WTC11 (cell line): ENCODE data around the gene SDC4. TPM values are rescaled to one million over a fixed set of nuclear protein-coding genes. Genes with fewer than 3 reads are reported as not detected.

Source experiments
- ATAC-seq: fragments of 200-7000 bp; cut with Tn5 transposase; 2 replicates; pipeline ENCODE4 v1.10.0; 2021; ENCODE audit warnings: mild to moderate bottlenecking, moderate library complexity
- CTCF ChIA-PET: fragments of 300-600 bp; sonication (Branson Sonifier 250); formaldehyde crosslinking; loops from one replicate; lab custom pipeline; 2021; ENCODE audit warnings: antibody characterized with exemption; lab: Charles Lee
- POLR2A ChIA-PET: fragments of 350-600 bp; sonication (Branson Sonifier 250); formaldehyde crosslinking; loops from one replicate; lab custom pipeline; 2021; ENCODE audit warnings: antibody characterized with exemption; lab: Charles Lee
- DNase-seq: peaks from one replicate; pipeline ENCODE4 v3.0.0; 2021; ENCODE audit warnings: low spot score
- H3K27ac Mint-ChIP-seq: 2 replicates; pipeline ENCODE4 v1.8.0; 2021; ENCODE audit warnings: mixed read lengths
- H3K27me3 Mint-ChIP-seq: 2 replicates; pipeline ENCODE4 v1.8.0; 2021; ENCODE audit warnings: low read depth, mild to moderate bottlenecking, moderate library complexity, mixed read lengths
- H3K36me3 Mint-ChIP-seq: 2 replicates; pipeline ENCODE4 v1.8.0; 2021; ENCODE audit warnings: mixed read lengths
- H3K4me1 Mint-ChIP-seq: 2 replicates; pipeline ENCODE4 v1.8.0; 2022; ENCODE audit warnings: mixed read lengths
- H3K4me3 Mint-ChIP-seq: 2 replicates; pipeline ENCODE4 v1.8.0; 2021; ENCODE audit warnings: mild to moderate bottlenecking, moderate library complexity, mixed read lengths
- H3K9me3 Mint-ChIP-seq: 2 replicates; pipeline ENCODE4 v1.8.0; 2021; ENCODE audit warnings: mixed read lengths
- ATF1 ChIP-seq: sonication (generic); formaldehyde crosslinking; IDR thresholded peaks from 2 replicates; pipeline ENCODE4 v1.8.1; 2023; ENCODE audit warnings: mild to moderate bottlenecking, moderate library complexity, missing genetic modification reagents
- CREB1 ChIP-seq: sonication (generic); formaldehyde crosslinking; IDR thresholded peaks from 2 replicates; pipeline ENCODE4 v1.8.0; 2023; ENCODE audit warnings: mild to moderate bottlenecking, missing genetic modification reagents
- E2F5 ChIP-seq: sonication (generic); formaldehyde crosslinking; IDR thresholded peaks from 2 replicates; pipeline ENCODE4 v1.8.1; 2022; ENCODE audit warnings: mild to moderate bottlenecking, moderate library complexity, missing genetic modification reagents
- FOXP1 ChIP-seq: sonication (generic); formaldehyde crosslinking; IDR thresholded peaks from 2 replicates; pipeline ENCODE4 v1.8.0; 2022; ENCODE audit warnings: missing genetic modification reagents, mild to moderate bottlenecking, moderate library complexity, borderline replicate concordance
- HMGA2 ChIP-seq: fragments of 250-450 bp; sonication (Bioruptor Pico); IDR thresholded peaks from 2 replicates; pipeline ENCODE4 v1.4.0; 2021; ENCODE audit warnings: mild to moderate bottlenecking, moderate library complexity
- JAZF1 ChIP-seq: fragments of 250-450 bp; sonication (Bioruptor Pico); IDR thresholded peaks from 2 replicates; pipeline ENCODE4 v1.9.0; 2021; ENCODE audit warnings: moderate library complexity, mild to moderate bottlenecking, inconsistent platforms
- JUN ChIP-seq: sonication (generic); formaldehyde crosslinking; IDR thresholded peaks from 2 replicates; pipeline ENCODE4 v1.8.0; 2023; ENCODE audit warnings: mild to moderate bottlenecking, missing genetic modification reagents
- KAT7 ChIP-seq: sonication (generic); formaldehyde crosslinking; IDR thresholded peaks from 2 replicates; pipeline ENCODE4 v1.8.1; 2023; ENCODE audit warnings: missing genetic modification reagents, mild to moderate bottlenecking, borderline replicate concordance
- NR1H2 ChIP-seq: sonication (generic); formaldehyde crosslinking; IDR thresholded peaks from 2 replicates; pipeline ENCODE4 v1.9.0; 2021; ENCODE audit warnings: mild to moderate bottlenecking, moderate library complexity, missing genetic modification reagents
- OVOL2 ChIP-seq: fragments of 250-450 bp; sonication (Bioruptor Pico); IDR thresholded peaks from 2 replicates; pipeline ENCODE4 v1.9.0; 2021; ENCODE audit warnings: mild to moderate bottlenecking, borderline replicate concordance
- RELA ChIP-seq: sonication (generic); formaldehyde crosslinking; IDR thresholded peaks from 2 replicates; pipeline ENCODE4 v1.8.1; 2022; ENCODE audit warnings: missing genetic modification reagents, mild to moderate bottlenecking, borderline replicate concordance
- SMAD3 ChIP-seq: sonication (generic); formaldehyde crosslinking; IDR thresholded peaks from 2 replicates; pipeline ENCODE4 v1.8.0; 2022; ENCODE audit warnings: missing genetic modification reagents, mild to moderate bottlenecking, borderline replicate concordance
- TEAD1 ChIP-seq: sonication (generic); formaldehyde crosslinking; IDR thresholded peaks from 2 replicates; pipeline ENCODE4 v1.8.0; 2022; ENCODE audit warnings: mild to moderate bottlenecking, missing genetic modification reagents
- ZNF138 ChIP-seq: sonication (generic); formaldehyde crosslinking; conservative IDR thresholded peaks from 2 replicates; pipeline ENCODE4 v1.8.1; 2022; ENCODE audit warnings: mild to moderate bottlenecking, moderate library complexity, missing genetic modification reagents
- ZNF219 ChIP-seq: sonication (generic); formaldehyde crosslinking; IDR thresholded peaks from 2 replicates; pipeline ENCODE4 v1.8.0; 2023; ENCODE audit warnings: missing genetic modification reagents, mild to moderate bottlenecking, borderline replicate concordance
- ZNF396 ChIP-seq: fragments of 250-450 bp; sonication (Bioruptor Pico); IDR thresholded peaks from 2 replicates; pipeline ENCODE4 v1.8.0; 2021; ENCODE audit warnings: mild to moderate bottlenecking, moderate library complexity, borderline replicate concordance
- ZNF671 ChIP-seq: fragments of 250-450 bp; sonication (Bioruptor Pico); IDR thresholded peaks from 2 replicates; pipeline ENCODE4 v1.8.0; 2021; ENCODE audit warnings: mild to moderate bottlenecking
- total RNA-seq: library from RNA; stranded (reverse); gene quantifications from 3 replicates; pipeline ENCODE4 v1.2.3, GENCODE V29; 2021
- TF ChIP-seq, protein P1 (sequence below): sonication (generic); formaldehyde crosslinking; conservative IDR thresholded peaks from 2 replicates; pipeline ENCODE4 v1.8.1; 2023; ENCODE audit warnings: mild to moderate bottlenecking, low read depth, missing genetic modification reagents, moderate library complexity
- TF ChIP-seq, protein P2 (sequence below): sonication (generic); formaldehyde crosslinking; IDR thresholded peaks from 2 replicates; pipeline ENCODE4 v1.8.0; 2022; ENCODE audit warnings: missing genetic modification reagents
- TF ChIP-seq, protein P3 (sequence below): sonication (generic); formaldehyde crosslinking; IDR thresholded peaks from 2 replicates; pipeline ENCODE4 v1.8.1; 2022; ENCODE audit warnings: low read depth, missing genetic modification reagents, borderline replicate concordance

The SDC4 gene
- total RNA-seq, 1 experiment from 2014 or later = 64.0 TPM

- TF ChIP-seq HMGA2 (CRISPR knock-in tag) (no peak), JUN (CRISPR knock-in tag) (no peak), NR1H2 (CRISPR knock-in tag) (no peak), CREB1 (no peak)
These were observed 48.4 kb downstream of the SDC4 start (continued) for GRCh38 chr20:45299786-45300185.

DNA sequence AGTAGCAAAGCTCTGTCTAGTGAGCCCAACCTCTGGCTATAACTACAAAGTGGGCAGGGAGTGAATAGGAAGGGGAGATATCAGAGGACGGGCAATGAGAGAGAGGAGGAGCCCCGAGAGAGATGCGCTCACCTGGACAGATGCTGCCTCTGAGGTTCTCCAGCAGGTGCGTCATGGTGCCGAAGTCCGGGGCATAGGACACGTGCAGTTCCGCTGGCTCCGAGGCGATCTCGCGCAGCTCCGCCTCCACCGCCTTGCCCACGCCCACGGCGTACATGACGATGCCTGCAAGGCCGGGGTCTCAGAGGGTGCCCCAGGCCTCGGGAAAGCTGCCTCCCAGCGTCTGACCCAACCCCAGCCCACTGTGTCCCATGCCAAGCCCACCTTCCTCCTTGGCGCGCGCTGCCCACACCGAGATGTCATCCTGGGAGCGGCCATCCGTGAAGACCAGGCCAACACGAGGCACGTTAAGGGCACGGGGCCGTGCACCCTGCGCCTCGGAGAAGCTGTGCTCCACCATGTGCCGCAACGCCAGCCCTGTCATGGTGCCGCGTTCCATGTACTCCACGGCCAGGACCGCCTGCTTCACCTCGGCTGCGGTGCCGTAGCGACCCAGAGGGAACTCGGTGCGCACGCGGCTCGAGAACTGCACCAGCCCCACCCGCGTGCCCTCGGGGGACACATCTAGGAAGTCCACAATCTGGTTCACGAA lies 50.3 kb downstream of the SDC4 start:
- TF ChIP-seq TEAD1 (CRISPR knock-in tag) (no peak), ZNF396 (no peak), FOXP1 (no peak), JAZF1 (CRISPR knock-in tag) (no peak), E2F5 (CRISPR knock-in tag) (no peak), ATF1 (CRISPR knock-in tag) (no peak), KAT7 (CRISPR knock-in tag) (no peak), OVOL2 (no peak), ZNF671 (CRISPR knock-in tag) (no peak), RELA (CRISPR knock-in tag) (no peak), ZNF219 (no peak), SMAD3 (CRISPR knock-in tag) (no peak), ZNF138 (CRISPR knock-in tag) (no peak), NR1H2 (CRISPR knock-in tag) (no peak)
- TF ChIP-seq, protein P1, sequence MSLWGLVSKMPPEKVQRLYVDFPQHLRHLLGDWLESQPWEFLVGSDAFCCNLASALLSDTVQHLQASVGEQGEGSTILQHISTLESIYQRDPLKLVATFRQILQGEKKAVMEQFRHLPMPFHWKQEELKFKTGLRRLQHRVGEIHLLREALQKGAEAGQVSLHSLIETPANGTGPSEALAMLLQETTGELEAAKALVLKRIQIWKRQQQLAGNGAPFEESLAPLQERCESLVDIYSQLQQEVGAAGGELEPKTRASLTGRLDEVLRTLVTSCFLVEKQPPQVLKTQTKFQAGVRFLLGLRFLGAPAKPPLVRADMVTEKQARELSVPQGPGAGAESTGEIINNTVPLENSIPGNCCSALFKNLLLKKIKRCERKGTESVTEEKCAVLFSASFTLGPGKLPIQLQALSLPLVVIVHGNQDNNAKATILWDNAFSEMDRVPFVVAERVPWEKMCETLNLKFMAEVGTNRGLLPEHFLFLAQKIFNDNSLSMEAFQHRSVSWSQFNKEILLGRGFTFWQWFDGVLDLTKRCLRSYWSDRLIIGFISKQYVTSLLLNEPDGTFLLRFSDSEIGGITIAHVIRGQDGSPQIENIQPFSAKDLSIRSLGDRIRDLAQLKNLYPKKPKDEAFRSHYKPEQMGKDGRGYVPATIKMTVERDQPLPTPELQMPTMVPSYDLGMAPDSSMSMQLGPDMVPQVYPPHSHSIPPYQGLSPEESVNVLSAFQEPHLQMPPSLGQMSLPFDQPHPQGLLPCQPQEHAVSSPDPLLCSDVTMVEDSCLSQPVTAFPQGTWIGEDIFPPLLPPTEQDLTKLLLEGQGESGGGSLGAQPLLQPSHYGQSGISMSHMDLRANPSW (CRISPR knock-in tag) = no peak
- TF ChIP-seq, protein P2, sequence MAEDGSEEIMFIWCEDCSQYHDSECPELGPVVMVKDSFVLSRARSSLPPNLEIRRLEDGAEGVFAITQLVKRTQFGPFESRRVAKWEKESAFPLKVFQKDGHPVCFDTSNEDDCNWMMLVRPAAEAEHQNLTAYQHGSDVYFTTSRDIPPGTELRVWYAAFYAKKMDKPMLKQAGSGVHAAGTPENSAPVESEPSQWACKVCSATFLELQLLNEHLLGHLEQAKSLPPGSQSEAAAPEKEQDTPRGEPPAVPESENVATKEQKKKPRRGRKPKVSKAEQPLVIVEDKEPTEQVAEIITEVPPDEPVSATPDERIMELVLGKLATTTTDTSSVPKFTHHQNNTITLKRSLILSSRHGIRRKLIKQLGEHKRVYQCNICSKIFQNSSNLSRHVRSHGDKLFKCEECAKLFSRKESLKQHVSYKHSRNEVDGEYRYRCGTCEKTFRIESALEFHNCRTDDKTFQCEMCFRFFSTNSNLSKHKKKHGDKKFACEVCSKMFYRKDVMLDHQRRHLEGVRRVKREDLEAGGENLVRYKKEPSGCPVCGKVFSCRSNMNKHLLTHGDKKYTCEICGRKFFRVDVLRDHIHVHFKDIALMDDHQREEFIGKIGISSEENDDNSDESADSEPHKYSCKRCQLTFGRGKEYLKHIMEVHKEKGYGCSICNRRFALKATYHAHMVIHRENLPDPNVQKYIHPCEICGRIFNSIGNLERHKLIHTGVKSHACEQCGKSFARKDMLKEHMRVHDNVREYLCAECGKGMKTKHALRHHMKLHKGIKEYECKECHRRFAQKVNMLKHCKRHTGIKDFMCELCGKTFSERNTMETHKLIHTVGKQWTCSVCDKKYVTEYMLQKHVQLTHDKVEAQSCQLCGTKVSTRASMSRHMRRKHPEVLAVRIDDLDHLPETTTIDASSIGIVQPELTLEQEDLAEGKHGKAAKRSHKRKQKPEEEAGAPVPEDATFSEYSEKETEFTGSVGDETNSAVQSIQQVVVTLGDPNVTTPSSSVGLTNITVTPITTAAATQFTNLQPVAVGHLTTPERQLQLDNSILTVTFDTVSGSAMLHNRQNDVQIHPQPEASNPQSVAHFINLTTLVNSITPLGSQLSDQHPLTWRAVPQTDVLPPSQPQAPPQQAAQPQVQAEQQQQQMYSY (CRISPR knock-in tag) = no peak
- TF ChIP-seq, protein P3, sequence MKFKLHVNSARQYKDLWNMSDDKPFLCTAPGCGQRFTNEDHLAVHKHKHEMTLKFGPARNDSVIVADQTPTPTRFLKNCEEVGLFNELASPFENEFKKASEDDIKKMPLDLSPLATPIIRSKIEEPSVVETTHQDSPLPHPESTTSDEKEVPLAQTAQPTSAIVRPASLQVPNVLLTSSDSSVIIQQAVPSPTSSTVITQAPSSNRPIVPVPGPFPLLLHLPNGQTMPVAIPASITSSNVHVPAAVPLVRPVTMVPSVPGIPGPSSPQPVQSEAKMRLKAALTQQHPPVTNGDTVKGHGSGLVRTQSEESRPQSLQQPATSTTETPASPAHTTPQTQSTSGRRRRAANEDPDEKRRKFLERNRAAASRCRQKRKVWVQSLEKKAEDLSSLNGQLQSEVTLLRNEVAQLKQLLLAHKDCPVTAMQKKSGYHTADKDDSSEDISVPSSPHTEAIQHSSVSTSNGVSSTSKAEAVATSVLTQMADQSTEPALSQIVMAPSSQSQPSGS (CRISPR knock-in tag) = no peak
- TF ChIP-seq, all 79 proteins: peak for 0
- Mint-ChIP-seq H3K36me3 (peaks cover 15% of the 10 kb centered on the region), H3K27ac (no peak overlapping the region), H3K27me3 (peaks cover 30% of the 10 kb centered on the region), H3K4me3 (no peak overlapping the region), H3K4me1 (0 out of 2 replicates have a peak, but pooled peaks cover 3% of the 10 kb centered on the region), H3K9me3 (peaks cover 13% of the 10 kb centered on the region)
- ChIA-PET POLR2A (no interaction called here), CTCF (interaction anchor here (1.3 to 2.0 kb wide), 2 partner anchors 14 to 68 kb away, joined by 3 to 4 read pairs; no protein-coding TSS in a partner anchor)
- ATAC-seq (no peak), DNase-seq (no peak)
